Measurements from ENCODE around the gene ZER1. TPM values are rescaled to one million over a fixed set of nuclear protein-coding genes. Genes with fewer than 3 reads are reported as not detected.

Gene ZER1
- total RNA-seq, 2 donors from 2014 or later, result 33.0 to 33.8 TPM

- H3K4me3 Mint-ChIP-seq, result no peak overlapping the region
- no peak overlapping the region for H3K27ac ChIP-seq (ENCODE audit: low read depth, low read length)
- no peaks in the 10 kb centered on the region for H3K9me3 ChIP-seq (ENCODE audit: control insufficient read depth, low read length)
- H3K4me3 ChIP-seq (ENCODE audit: low read length), result no peak overlapping the region
- TF ChIP-seq CTCF (conservative IDR thresholded peaks at IDR 0.05), result no peak
- H3K9me3 Mint-ChIP-seq, result no peaks in the 10 kb centered on the region
- H3K36me3 Mint-ChIP-seq (ENCODE audit: low read depth), result peaks cover 26% of the 10 kb centered on the region
- H3K9ac ChIP-seq (ENCODE audit: extremely low read depth, low read length, poor library complexity, severe bottlenecking), result no peak overlapping the region
- H3K36me3 ChIP-seq (ENCODE audit: control insufficient read depth, insufficient read depth, low read length), result peaks cover 9% of the 10 kb centered on the region
- H3K4me1 ChIP-seq (ENCODE audit: control insufficient read depth, insufficient read depth, low read length), result no peaks in the 10 kb centered on the region
- H3K27me3 Mint-ChIP-seq (ENCODE audit: insufficient read depth), result no peaks in the 10 kb centered on the region
- 96 to 100% methylated on average over 2 to 5 of the region's 5 CpGs for WGBS, 2 experiments (ENCODE audit: insufficient coverage in 1 of 2, insufficient read length in 1 of 2)
- no peaks in the 10 kb centered on the region for H3K27me3 ChIP-seq (ENCODE audit: control insufficient read depth, insufficient read depth, low read length, poor library complexity, severe bottlenecking)
- H3K4me1 Mint-ChIP-seq, result peaks cover 10% of the 10 kb centered on the region
- no peak overlapping the region for H3K27ac Mint-ChIP-seq
- no peak for DNase-seq
These were observed 53.3 kb downstream of the ZER1 start for GRCh38 chr9:128718475-128718874.

- Mint-ChIP-seq H3K9me3 (no peaks in the 10 kb centered on the region), H3K27me3 (ENCODE audit: insufficient read depth) (no peaks in the 10 kb centered on the region), H3K4me1 (peaks cover 9% of the 10 kb centered on the region), H3K4me3 (no peak overlapping the region), H3K27ac (no peak overlapping the region), H3K36me3 (ENCODE audit: low read depth) (peaks cover 26% of the 10 kb centered on the region)
- DNase-seq, result no peak
- Histone ChIP-seq H3K27me3 (ENCODE audit: control insufficient read depth, insufficient read depth, low read length, poor library complexity, severe bottlenecking) (no peaks in the 10 kb centered on the region), H3K27ac (ENCODE audit: low read depth, low read length) (no peak overlapping the region), H3K9ac (ENCODE audit: extremely low read depth, low read length, poor library complexity, severe bottlenecking) (no peak overlapping the region), H3K4me3 (ENCODE audit: low read length) (no peak overlapping the region), H3K36me3 (ENCODE audit: control insufficient read depth, insufficient read depth, low read length) (peaks cover 9% of the 10 kb centered on the region), H3K4me1 (ENCODE audit: control insufficient read depth, insufficient read depth, low read length) (no peaks in the 10 kb centered on the region), H3K9me3 (ENCODE audit: control insufficient read depth, low read length) (no peaks in the 10 kb centered on the region)
- WGBS, 2 experiments (ENCODE audit: insufficient coverage in 1 of 2, insufficient read length in 1 of 2), result 96 to 100% methylated on average over 5 to 8 of the region's 8 CpGs
- no peak for TF ChIP-seq CTCF (conservative IDR thresholded peaks at IDR 0.05)
These were observed 53.7 kb downstream of the ZER1 start for GRCh38 chr9:128718047-128718446.

- Mint-ChIP-seq H3K4me1 (no peaks in the 10 kb centered on the region), H3K9me3 (no peaks in the 10 kb centered on the region), H3K27me3 (ENCODE audit: insufficient read depth) (no peaks in the 10 kb centered on the region), H3K27ac (no peak overlapping the region), H3K4me3 (no peak overlapping the region), H3K36me3 (ENCODE audit: low read depth) (peaks cover 33% of the 10 kb centered on the region)
- Histone ChIP-seq H3K9me3 (ENCODE audit: control insufficient read depth, low read length) (no peaks in the 10 kb centered on the region), H3K4me1 (ENCODE audit: control insufficient read depth, insufficient read depth, low read length) (no peaks in the 10 kb centered on the region), H3K4me3 (ENCODE audit: low read length) (no peak overlapping the region), H3K27me3 (ENCODE audit: control insufficient read depth, insufficient read depth, low read length, poor library complexity, severe bottlenecking) (no peaks in the 10 kb centered on the region), H3K9ac (ENCODE audit: extremely low read depth, low read length, poor library complexity, severe bottlenecking) (no peak overlapping the region), H3K36me3 (ENCODE audit: control insufficient read depth, insufficient read depth, low read length) (peaks cover 16% of the 10 kb centered on the region), H3K27ac (ENCODE audit: low read depth, low read length) (no peak overlapping the region)
- WGBS, 2 experiments (ENCODE audit: insufficient coverage in 1 of 2, insufficient read length in 1 of 2), result 93 to 95% methylated on average over 2 to 7 of the region's 7 CpGs
- no peak for TF ChIP-seq CTCF (conservative IDR thresholded peaks at IDR 0.05)
- no peak for DNase-seq
These were observed 55.0 kb downstream of the ZER1 start for GRCh38 chr9:128716581-128717254.

Data from endodermal cell (in vitro differentiated cells).